Activated T-cell treated with anti-CD3 and anti-CD28 coated beads for 4 hours (primary cell): ENCODE results near the gene SRC.

Experiments used
- DNase-seq: peaks from one replicate; pipeline ENCODE4 v3.0.0-alpha.2; 2020

SRC gene

DNA sequence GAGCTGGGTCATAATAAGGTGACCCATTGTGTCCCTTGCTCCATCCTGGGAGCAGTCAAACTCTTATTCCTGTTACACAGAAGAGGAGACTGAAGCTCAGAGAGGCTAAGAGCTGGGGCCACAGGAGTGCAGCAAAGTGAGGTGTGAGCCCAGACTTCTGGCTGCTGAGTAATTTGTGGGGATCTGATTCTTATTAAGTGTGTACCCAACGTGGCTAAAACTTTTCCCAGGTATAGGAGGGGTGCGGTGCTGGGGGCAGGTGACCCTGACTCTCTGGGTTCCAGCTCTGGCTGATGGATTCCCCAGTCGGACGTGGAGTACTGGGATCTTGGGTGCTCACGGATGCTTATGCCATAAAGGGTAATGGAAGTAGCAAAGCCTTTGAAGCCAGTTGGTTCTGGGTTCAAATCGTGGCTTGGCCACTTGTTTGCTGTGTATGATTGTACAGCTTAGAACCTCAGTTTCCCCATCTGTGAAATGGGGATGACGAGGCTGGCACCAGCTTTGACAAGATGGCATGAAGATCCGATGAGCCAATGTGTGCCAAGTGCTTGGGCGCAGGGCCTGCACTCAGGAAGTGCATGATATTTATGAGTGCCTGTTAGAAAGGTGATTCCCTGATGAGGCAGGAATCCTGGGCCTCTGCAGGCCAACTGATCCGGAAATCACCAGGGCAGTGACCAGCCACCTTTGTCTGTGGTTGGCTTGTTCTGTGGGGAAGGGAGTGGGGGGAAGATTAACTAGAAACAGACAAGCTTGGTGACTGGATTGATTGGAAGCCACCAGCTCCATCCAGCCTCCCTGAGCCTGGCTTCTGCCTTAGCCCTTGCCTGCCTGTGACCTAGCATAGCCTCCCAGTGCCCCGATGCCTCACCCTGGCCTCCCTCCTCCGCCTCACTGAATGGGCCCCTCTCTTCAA is 6.0 kb downstream of the SRC start:
- no peak for DNase-seq

GRCh38 chr20:37352608-37352980 is 6.7 kb downstream of the SRC start:
- DNase-seq = no peak

GRCh38 chr20:37353285-37353849 is 7.4 kb downstream of the SRC start:
- no peak for DNase-seq

- DNase-seq = no peak
These were observed 8.6 kb downstream of the SRC start for GRCh38 chr20:37354210-37355195.

DNA sequence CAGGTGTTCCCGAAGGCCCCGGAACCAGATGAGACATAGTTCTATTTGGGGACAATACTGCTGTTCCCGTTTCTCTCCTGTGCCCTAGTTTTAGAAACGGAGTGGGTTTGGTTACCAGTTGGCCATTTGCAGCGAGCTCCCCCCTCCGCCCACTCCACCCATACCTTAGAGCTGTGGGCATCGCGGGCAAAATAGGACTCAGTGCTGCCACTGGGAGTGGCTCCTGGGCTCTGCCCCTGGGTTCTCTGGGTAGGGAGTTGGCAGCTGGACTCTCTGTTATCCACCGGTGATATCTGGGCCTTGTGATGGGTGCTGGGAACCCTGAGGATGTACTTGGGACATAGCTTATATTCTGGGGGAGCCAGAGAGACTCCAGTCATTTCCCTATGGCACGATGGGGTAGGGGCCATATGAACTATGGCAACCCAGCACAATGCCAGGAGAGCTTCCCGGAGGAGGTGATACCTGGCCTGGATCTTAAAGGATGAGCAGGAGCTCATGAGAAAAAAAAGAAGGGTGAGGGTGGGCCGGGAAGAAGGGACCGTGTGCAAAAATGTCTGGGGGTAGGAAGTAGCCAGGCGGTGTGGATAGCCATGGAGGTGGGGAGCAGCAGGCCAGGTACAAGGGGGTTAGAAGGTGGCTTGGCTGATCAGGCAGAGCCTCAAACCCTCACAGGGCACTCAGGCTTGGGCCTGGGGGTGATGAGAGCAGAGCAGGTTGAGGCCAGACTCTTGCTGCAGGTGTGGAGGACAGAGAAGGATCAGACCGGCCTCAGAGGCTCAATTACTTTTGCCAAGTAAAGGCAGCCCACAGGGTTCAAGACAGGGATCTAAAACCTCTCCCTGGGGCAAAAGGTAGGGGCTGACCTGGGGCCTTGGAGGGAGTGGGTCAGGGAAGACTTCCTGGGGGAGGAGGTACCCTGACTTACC is 9.6 kb downstream of the SRC start:
- no peak for DNase-seq

DNA sequence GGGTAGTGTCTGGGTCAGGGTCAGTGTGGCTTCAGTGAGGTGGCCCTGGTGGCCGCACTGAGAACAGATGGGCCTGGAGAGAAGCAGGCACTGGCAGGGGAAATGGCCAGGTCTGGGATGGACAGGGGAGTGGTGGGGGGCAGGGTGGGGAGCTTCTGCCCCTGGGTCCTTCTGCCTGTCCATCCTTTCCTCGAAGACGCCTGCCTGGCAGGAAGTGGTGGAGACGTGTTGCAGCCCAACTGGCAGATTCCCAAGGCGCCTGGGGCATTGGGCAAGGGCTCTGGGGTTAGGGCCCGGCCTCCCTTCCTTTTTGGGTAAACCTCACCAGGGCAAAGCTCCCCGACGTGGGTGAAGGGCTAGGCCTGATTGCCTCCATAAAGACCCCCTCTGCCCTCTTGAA is 10.4 kb downstream of the SRC start:
- no peak for DNase-seq

DNA sequence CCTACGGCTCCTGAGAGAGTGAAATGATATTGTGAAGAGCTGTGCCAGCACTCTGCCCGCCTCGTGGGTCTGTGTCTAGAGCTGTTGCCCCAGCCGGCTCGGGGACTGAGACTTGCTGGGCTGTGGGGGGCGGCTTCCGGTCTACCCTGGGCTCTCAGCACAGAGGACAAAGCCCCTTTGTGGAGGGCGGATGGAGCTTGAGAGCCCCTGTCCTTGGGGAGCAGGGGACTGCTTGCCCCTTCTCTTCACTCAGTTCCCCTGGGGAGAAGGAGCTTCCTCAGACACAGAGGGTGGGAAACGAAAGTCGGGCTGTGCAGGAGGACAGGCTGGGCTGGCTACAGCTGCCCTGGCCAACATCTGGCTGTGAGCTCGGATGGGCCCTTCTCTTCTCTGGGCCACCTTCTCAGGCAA is 11.0 kb downstream of the SRC start:
- no peak for DNase-seq

DNA sequence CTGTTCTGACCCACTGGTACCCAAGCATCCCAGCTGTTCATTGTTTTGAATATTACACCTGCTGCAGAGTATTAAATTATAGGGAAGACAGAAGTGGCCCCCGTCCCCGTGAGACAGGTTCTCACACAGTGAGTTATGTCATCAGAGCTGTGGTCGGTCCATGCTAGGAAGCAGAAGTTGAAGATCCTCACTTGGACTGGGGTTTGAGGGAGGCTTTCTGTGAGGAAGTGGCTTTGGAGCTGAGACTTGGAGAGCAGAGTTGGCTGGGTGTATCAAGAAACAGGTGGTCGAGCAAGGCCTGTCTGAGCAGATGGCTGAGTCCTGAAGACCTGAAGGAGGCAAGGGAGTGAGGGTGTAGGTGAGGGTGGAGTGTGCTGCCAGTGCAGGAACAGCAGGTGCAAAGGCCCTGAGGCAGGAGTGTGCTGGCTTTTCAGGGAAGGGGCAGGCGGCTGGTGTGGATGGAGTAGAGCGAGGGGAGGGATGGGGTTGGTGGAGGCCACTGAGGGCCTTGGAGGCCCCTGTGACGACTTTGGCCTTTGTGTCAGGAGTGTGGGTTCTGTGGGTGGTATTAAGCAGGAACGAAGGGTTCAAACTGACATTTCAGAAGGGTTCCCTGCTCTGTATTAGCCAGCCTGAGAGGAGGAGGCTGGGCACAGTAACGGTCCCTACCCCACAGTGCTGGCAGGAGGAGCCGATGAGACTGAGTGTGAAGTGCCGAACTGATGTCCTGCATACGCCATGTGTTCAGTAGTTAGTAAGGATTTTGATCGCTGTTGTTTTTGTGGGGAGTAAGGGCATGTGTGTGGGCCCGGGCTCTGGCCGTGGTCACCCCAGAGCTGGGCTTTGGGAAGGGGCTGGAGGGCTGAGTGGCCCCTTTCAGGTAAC is 11.8 kb downstream of the SRC start:
- DNase-seq = no peak

DNA sequence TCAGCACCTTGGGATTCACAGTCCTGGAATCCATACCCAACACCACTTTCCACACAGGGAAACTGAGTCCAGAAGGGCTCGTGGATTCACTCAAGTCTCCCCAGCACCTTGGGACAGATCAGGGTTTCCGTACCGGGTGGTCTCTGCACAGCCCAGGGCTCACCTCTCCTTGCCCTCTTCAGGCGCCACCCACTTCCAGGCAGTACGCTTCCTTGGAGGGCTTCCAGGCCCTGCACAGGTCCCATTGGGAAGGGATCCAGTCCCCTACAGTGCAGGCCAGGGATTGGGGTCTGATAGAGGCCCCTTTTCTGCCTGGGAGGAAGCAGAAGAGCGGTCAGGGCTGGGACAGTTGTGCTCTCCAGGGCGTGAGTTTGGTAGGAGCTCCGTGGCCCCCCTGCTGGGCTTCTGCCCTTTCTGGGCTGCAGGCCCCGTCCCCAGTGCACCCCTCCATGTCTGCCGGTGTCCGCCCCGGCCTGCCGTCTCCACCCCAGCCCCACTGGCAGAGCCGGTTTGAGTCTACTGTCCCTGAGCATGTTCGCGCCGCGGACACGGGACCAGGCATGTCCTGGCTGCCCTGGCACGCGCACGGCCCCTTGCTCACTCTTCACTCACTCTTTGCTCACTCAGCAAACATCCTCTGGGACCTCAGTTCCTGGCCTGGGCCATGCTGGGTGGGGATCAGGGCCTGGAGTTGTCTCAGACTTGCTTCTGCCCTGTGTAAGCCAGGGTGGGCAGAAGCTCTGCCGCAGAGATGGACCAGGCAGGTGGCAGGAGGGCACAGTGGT is 12.6 kb downstream of the SRC start:
- no peak for DNase-seq

- no peak for DNase-seq
These were observed 13.4 kb downstream of the SRC start for GRCh38 chr20:37359331-37359730.

DNA sequence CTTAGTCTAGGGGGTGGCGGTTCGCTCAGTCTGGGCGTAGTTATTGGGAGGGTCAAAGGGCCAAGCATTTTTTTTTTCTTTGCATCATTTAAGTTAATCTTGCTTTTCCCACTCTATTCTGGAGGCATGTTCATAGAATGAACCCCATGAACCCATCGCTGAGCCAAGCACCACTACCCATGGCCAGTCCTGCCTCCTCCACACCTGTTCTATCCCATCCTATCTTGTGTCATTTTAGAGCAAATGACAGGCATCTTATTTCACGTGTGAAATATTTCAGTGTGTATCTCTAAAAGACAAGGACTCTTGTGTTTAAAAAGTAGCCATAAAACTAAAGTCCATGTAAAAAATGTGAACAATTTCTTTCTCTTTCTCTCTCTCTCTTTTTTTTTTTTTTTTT is 13.9 kb downstream of the SRC start:
- DNase-seq = no peak

DNA sequence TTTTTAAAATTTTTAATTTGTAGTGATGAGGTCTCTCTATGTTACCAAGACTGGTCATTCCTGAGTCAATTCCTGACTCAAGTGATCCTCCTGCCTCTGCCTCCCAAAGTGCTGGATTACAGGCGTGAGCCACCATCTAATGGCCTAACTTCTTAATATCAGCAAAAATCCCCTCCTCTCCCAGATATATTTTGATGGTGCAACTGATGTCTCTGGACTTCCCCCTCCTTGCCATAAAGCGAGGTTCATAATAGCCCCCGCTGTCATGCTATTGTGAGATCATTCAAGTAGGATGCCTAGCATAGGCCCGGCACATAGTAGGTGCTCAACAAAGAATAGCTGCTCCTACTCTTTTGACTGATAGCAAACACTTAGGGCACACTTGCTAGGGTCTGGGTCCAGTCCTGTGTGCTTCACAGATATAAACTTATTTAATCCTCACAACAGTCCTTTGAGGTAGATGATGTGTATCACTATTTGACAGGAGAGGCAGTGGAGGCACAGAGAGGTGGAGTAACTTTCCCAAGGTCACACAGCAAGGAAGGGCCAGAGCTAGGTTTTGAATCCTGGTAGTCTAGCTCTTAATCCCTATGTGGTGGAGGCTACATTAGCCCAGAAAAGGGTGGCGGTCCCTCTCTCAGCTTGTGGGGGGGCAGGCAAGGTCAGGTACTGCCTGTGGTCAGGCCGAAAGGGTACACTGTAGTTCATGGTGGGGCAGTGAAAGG is 14.6 kb downstream of the SRC start:
- DNase-seq = no peak

GRCh38 chr20:37361336-37361735 is 15.4 kb downstream of the SRC start:
- DNase-seq = no peak

DNA sequence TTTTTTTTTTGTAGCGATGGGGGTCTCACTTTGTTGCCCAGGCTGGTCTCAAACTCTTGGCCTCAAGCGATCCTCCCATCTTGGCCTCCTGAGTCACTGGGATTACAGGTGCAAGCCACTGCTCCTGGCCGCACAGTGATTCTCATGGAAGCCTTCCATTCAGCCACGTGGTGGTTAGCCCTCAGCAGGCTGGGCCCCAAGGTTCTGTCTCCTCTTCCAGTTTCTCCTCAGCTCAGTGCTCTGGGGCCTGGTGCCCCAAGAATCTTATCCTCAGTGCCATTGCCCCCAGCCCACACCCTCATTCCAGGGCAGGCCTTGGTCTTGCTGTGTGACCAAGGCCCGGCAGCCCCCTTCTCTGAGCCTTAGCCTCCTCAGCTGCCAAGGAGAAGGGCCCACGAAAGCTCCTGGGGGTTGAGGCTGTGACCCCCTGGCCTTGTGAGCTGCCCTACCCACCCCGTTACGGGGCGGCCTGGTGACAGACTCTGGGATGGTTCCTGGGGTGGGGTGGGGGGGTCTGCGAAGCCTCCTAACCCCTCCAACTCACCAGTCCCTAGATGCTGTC is 16.4 kb downstream of the SRC start:
- no peak for DNase-seq

GRCh38 chr20:37362821-37363220 is 16.9 kb downstream of the SRC start:
- DNase-seq = no peak

- DNase-seq = no peak
These were observed 17.5 kb downstream of the SRC start for GRCh38 chr20:37363221-37364012.

DNA sequence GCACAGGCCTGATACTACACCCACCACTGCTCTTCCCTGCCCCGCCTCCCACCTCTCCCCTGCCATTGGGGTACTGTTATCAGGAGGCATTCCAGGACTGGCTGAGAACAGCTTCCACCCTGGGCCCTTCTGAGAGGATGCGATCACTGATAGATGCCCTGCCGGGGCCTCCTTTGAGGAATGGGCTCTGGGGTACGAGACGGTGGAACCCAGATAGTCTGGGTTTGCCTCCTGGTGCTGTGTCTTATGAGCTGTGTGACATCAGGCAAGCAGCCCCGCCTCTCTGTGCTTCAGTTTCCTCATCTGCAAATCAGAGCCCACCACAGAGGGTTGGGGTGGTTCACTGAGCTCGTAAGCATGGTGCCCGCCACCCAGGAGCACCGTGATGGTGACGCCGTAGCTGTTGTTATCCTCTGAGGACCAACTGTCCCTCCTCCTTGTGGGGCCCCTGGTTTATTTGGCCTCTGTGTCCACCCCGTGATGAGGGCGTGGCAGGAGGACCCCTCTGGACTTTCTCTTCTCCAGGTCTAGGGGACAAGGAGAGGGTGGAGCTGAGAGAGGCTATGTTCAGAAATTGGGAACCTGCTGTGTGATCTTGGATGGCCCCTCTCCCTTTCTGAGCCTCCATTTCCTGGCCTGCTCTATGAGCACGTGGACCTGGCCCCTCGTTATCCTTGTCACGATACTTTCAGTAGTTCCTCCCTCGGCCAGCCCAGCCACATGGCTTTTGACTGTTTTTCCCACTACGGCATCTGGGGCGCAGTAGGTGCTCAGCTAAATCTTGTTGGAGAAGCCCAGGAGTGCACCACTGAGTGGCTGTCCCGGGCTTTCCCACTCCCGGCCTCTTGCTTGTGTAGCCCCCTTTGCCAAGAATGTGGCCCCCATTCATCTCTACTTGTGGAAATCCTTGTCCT is 18.3 kb downstream of the SRC start:
- DNase-seq = no peak
